HG02610 (cell line): ENCODE measurements around the gene CSF3R.

ENCODE experiments used
- ATAC-seq: cut with Tn5 transposase; IDR thresholded peaks from one replicate; pipeline ENCODE4 v1.9.1; 2021; ENCODE audit warnings: mild to moderate bottlenecking, moderate library complexity; ENCODE audit not compliant: unreplicated experiment

The CSF3R gene

DNA sequence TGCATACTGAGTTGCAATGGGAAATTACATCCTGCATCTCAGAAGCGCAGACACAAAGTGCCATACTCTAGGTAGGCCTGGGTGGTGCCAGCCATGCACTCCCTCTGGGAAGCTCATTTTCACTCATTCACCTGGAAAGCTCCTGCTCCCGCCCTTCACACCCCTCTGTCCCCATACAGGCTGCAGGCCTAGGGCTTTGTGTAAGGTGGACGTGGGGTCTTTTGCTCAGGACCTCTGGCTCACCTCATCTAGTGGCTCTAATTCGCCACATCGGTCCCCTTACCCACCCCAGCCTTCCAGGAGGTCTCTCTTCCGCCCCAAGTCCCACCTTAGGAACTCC, 19.3 kb downstream of the CSF3R start:
- ATAC-seq, result no peak

GRCh38 chr1:36458910-36459309, 23.8 kb downstream of the CSF3R start:
- no peak for ATAC-seq

- no peak for ATAC-seq
Measured at GRCh38 chr1:36457691-36458090, 25.0 kb downstream of the CSF3R start.

GRCh38 chr1:36456391-36456928, 26.3 kb downstream of the CSF3R start:
- ATAC-seq, result no peak

DNA sequence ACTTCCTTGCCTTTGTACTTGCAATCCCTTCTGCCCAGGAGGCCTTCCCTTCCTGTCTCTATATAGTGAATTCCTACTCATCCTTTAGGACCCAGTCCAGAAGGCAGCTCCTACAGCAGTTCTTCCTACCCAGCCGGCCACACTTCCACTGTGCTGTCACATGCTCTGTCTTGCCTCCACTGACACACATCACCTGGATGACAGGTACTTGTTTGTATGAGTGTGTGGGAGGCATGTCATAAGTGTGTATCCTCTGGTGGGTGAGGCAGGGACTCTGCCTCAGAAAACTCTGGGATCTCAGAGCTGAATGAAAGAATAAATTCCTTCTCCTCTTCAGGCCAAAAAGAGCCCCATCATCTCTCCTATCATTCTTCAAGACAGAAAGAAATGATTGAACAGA, 27.3 kb downstream of the CSF3R start:
- ATAC-seq, result no peak

DNA sequence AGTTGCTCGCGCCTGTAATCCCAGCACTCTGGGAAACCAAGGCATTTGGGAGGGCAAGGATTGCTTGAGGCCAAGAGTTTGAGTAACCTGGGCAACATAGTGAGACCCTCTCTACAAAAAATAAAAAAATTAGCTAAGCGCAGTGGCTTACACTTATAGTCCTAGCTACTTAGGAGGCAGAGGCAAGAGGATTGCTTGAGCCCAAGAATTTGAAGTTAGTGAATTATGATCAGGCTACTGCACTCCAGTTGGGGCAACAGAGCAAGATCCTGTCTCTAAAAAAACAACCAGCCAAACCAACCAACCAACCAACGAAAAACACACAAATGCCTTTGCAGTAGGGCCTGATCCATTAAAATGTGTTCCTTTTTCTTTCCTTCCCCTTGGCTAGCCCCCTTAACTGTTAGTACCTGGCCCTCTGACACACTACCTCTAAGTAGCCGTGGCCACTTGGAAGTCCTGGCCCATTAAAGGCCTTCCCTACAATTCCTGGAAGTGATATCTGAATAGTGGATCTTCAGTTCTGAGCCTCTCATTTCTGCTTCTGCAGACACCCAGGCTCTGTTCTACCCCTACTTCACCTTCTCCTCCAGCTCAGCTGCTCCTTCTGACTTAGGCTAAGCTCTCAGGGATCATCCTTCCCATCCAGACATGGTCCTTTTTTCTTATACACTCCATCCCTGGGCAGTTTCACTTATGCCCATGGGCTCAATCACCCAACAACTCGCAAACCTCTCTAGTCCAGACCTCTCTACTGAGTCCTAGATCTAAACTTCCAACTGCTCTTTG, 28.9 kb downstream of the CSF3R start:
- ATAC-seq, result no peak

- no peak for ATAC-seq
Measured at GRCh38 chr1:36453051-36453450, 29.7 kb downstream of the CSF3R start.

GRCh38 chr1:36450919-36451305, 31.8 kb downstream of the CSF3R start:
- no peak for ATAC-seq

DNA sequence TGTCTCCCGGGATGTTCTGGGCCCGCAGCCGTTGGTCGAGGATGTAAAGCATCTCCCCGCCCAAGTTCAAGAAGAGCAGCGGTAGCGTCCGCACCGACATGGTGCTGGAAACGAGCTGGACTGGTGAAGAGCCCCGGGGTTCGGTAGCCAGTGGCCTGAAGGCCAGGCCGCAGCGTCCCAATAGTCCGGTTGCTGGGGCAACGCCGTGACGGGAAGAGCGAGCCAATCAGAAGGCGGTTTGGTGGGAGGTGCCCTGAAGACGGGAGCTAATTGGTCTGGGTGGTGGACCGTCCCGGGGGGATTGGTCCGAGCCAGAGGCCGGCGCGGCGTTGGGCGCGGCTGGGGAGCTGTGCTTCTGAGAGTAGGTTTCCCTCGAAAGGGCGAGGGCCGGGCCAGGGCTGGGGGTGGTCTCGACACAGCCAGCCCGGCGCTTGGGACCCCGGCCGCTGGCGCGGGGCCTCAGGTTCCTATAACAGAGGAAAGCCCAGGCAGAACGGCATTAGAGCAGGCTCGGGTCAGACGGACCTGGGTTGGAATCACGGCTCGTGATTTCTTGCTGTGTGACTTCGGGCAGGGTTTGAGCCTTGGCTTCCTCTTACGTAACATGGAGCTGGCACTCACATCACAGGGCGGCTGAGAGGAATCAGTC, 32.3 kb downstream of the CSF3R start, which contains the start of gene OSCP1:
TSS of gene OSCP1 (minus strand) at position 182 of the 649 bp plus-strand sequence. CDS start at position 100, 82 bp downstream.
- peak; percentile 96 for ATAC-seq

- no peak for ATAC-seq
Measured at GRCh38 chr1:36448530-36449056, 34.1 kb downstream of the CSF3R start.

GRCh38 chr1:36447450-36447849, 35.3 kb downstream of the CSF3R start:
- ATAC-seq, result no peak

DNA sequence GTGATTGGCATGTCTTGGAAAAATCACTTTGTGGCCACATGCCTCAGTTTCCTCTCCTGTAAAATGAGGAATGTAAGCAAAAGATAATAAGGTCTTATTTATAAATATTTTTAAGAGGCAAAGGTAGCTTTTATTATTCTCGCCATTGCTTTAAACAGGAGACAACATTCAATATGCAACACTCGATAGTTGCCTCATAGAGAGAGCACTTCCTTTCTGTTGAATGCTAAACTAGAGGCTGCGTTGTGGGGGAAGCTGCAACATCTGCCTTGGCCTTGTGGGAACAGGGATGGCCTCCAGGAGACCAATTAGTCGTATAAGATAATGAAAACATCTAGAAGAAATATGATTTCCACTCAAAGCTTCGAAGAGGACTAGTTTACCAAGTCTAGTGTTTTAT, 36.0 kb downstream of the CSF3R start:
- no peak for ATAC-seq

GRCh38 chr1:36446271-36446670, 36.4 kb downstream of the CSF3R start:
- ATAC-seq, result no peak

DNA sequence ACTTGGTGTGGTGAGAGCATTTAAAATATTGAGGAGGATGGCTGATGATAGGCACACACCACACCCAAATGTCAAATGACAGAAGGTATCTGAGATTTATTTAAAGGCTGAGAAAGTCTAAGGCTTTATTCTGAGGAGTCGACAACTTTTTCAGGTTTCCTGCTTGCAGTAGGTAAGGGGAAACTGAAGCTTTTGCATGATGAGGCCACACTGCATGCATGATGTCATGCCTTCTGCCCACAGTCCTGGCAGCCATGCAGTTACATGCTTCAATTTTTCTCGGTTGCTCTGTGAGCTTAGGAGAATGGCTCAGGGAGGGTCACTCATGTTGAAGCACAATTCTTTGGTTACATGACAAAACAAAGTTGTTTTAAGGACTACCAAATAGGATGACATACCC, 39.4 kb downstream of the CSF3R start:
- ATAC-seq, result no peak

GRCh38 chr1:36442337-36442736, 40.4 kb downstream of the CSF3R start:
- ATAC-seq, result no peak

DNA sequence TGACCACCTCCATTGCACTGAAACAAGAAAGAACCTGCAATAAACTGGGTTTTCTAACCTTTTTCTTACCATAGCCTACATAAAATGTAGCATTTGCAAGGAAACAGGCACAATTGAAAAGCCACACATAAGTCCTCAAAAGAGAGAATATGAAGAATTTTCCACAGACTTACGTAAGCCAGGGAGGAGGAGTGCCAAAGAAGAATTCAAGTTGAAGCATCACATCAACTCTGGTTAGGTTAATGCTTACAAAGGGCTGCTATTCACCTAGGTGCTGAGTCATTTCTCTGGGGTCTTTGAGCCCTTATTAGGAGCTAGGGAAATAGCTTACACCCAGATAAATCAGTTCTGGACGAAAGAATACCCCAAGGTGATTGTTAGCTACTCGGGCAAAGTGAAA, 42.1 kb downstream of the CSF3R start:
- no peak for ATAC-seq

DNA sequence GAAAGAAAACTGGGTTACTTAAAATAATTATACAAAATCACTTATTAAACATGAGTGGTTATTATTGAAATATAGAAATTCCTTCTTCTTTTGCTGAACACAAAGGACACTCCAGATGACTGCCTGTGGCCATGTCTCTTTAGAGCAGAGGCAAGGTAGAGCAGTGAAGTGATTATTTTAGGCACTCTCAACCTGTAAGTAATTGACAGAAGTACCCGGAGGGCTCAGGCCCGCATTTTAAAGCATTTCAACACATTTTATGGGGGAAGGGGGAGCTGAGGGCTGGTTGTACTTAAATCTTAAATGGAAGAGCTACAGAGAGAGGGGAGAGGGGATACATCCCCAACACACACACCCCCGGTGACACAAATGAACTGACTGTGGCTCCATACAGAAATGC, 42.7 kb downstream of the CSF3R start:
- no peak for ATAC-seq

DNA sequence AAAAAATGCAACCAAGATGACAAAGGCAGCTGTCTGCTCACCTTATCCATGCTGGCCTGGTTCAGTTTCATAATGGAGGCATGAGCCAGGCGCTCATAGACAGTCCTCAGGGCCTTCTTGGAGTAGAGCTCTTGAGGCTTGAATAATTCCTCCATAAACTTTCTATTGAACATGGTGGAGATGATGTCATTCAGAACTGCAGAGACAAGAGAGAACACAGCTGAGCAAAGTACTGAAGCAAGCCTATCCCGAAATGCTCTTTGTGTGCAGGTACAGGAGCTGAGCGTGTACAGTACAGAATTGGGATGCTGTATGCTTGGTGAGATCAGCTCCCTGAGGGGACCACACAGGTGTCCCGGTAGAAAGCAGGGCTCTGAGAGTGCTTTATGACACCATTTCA, 44.0 kb downstream of the CSF3R start:
- ATAC-seq, result no peak

DNA sequence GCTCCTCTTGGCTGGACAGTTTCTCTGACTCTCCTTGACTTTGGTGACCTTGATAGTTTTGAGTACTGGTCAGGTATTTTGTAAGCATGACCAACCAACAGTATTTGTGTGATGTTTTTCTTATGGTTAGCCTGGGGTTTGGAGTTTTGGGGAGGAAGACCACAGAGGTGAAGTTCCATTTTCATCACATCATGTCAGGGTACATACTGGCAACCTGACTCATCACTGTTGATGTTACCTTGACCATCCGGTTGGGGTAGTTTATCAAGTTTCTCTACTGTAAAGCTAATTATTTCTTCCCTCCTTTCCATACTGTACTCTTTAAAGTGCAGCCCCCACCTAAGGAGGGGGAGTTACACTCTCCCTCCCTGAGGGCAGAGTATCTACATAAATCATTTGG, 45.9 kb downstream of the CSF3R start:
- ATAC-seq, result no peak

GRCh38 chr1:36433102-36433501, 49.6 kb downstream of the CSF3R start:
- ATAC-seq, result no peak

GRCh38 chr1:36432616-36433015, 50.1 kb downstream of the CSF3R start:
- no peak for ATAC-seq

- ATAC-seq, result no peak
Measured at GRCh38 chr1:36425791-36426190, 56.9 kb downstream of the CSF3R start.
